GM19463 (cell line): ENCODE data around the gene CYP2C9.

Source experiments
- ATAC-seq: cut with Tn5 transposase; IDR thresholded peaks from one replicate; pipeline ENCODE4 v1.9.1; 2021; ENCODE audit warnings: mild to moderate bottlenecking, moderate library complexity; ENCODE audit not compliant: unreplicated experiment

Gene CYP2C9

DNA sequence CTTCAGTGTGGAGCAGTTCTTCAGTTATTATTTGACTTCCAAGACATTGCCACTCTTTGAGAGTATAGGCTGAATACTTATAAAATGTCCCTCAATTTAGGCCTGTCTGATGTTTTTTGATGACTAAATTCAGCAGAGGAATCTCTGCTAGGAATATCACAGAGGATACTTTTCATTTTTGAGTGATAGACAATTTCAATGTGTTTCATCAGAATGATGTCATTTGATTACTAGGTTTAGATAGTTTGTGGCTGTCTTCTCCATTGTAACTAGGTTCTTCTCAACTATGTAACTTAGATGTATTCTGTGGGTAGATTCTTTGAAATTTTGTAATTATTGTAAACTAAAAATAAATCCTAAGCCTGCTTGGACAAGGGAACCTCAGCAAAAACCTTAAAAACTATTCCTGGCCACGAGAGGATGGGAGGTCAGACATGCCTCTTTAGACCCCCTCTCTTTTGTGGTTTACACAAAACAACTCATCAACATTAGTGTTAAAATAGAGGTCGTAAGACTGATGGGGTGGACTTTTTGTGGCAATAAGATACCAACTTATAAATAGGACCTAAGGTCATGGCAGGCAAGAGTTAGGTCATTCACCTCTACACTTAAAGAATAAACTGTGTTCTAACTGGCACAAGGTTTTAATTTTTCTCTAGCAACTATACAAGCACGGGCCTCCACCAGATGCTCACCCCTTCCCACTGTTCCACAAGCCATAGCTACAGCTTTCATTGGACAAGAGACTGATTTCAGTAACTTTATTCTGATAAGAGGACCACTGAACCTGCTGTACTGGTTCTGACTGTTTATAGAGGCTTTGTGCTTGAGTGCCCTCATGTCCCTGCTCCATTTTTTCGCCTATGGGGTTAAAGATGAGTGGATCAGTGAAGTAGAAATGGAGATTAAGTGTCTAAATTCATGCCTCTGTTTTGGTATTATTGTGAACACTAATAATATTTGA is 97.2 kb downstream of the CYP2C9 start:
- no peak for ATAC-seq

DNA sequence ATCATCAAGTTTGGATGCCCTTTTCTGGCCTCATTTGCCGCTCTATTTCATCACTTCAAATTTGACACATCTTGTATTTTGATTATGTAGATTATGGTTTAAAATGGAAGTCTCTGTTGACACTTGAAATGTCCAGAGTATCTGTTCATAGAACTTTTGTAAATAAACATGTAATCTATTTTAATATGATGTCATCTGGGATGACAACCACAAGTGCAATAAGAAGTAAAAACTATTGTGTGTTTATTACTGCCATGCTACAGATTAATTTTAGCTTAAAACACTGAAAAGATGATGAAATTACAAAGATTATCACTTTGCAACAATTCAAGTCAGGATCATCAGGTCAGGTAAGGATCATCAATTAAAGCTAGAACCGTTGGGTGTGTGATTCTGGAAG is 100.8 kb downstream of the CYP2C9 start:
- no peak for ATAC-seq
